NB4 (cell line): ENCODE measurements around the gene RRAS2.
"Not testable (repeated sequence)": the region's sequence is repeated elsewhere in the genome, so short reads cannot be mapped to it uniquely, and the experiment has no call there.

Source experiments
- DNase-seq: peaks from one replicate; pipeline ENCODE4 v3.0.0; 2010; ENCODE audit warnings: low read depth
- H3K4me3 ChIP-seq: one replicate; pipeline ENCODE4 v1.5.1; 2011; ENCODE audit warnings: mild to moderate bottlenecking, low read depth, low read length, moderate library complexity
- CTCF ChIP-seq: IDR thresholded peaks from one replicate; pipeline ENCODE4 v1.5.1; 2012; ENCODE audit warnings: low read depth, low read length
- MAX ChIP-seq: IDR thresholded peaks from 2 replicates; pipeline ENCODE4 v1.6.1; 2011; ENCODE audit warnings: low read depth, low read length
- MYC ChIP-seq: IDR thresholded peaks from 2 replicates; pipeline ENCODE4 v1.6.1; 2011; ENCODE audit warnings: low read depth, low read length
- POLR2A ChIP-seq: IDR thresholded peaks from 2 replicates; pipeline ENCODE4 v1.6.1; 2011; ENCODE audit warnings: mild to moderate bottlenecking; ENCODE audit not compliant: insufficient read length; ENCODE audit errors: extremely low read depth

Gene RRAS2

GRCh38 chr11:14358729-14359439, at the start of gene RRAS2:
TSS of gene RRAS2 (minus strand) at chr11:14359183. CDS start at chr11:14358870, 313 bp downstream.
- TF ChIP-seq MAX (no peak), MYC (no peak), POLR2A (no peak), CTCF (no peak)
- DNase-seq = peak; percentile 65
- H3K4me3 ChIP-seq = peak within 1 kb of the TSS; percentile 46

- H3K4me3 ChIP-seq = no peak overlapping the region
- no peak for DNase-seq
- TF ChIP-seq CTCF = no peak
- no peak for TF ChIP-seq MYC
- TF ChIP-seq MAX = no peak
- no peak for TF ChIP-seq POLR2A
Measured at GRCh38 chr11:14408612-14409011, 49.6 kb upstream of the RRAS2 start.

GRCh38 chr11:14406116-14406515, 47.1 kb upstream of the RRAS2 start:
- not testable (repeated sequence) for H3K4me3 ChIP-seq, DNase-seq

- DNase-seq, H3K4me3 ChIP-seq: not testable (repeated sequence)
Measured at GRCh38 chr11:14403528-14403927, 44.5 kb upstream of the RRAS2 start.

- DNase-seq = no peak
- H3K4me3 ChIP-seq = no peak overlapping the region
- TF ChIP-seq MYC (no peak), POLR2A (no peak), MAX (no peak)
Measured at GRCh38 chr11:14399087-14399486, 40.1 kb upstream of the RRAS2 start.

GRCh38 chr11:14396273-14396672, 37.3 kb upstream of the RRAS2 start:
- no peak for DNase-seq
- TF ChIP-seq POLR2A (no peak), CTCF (no peak), MYC (no peak), MAX (no peak)
- no peak overlapping the region for H3K4me3 ChIP-seq

GRCh38 chr11:14393889-14394288, 34.9 kb upstream of the RRAS2 start:
- TF ChIP-seq MYC (no peak), CTCF (no peak), MAX (no peak), POLR2A (no peak)
- H3K4me3 ChIP-seq = no peak overlapping the region
- DNase-seq = no peak

GRCh38 chr11:14393129-14393528, 34.1 kb upstream of the RRAS2 start:
- DNase-seq = no peak
- no peak for TF ChIP-seq POLR2A
- no peak for TF ChIP-seq MAX
- no peak for TF ChIP-seq MYC
- no peak for TF ChIP-seq CTCF
- H3K4me3 ChIP-seq = no peak overlapping the region
